ENCODE data around the gene CERS1. TPM values are rescaled to one million over a fixed set of nuclear protein-coding genes. Genes with fewer than 3 reads are reported as not detected.
A peak's percentile ranks its signal among the peaks of the same experiment; 100 is the strongest.

The CERS1 gene
- total and polyA plus RNA-seq, 8 donors: 0.37 to 4.8 (median 0.61) TPM; not detected in 3

- no peak for DNase-seq
- 62 to 76% (median 69%) methylated on average over 7 of the region's 7 CpGs for WGBS, 5 donors
- intact Hi-C loops (cut with DNase I; ENCODE audit: low total_unique reads): loop anchor here (10.0 kb wide), 1 partner anchor 389 kb away; no protein-coding TSS in a partner anchor
Measured at GRCh38 chr19:18843960-18844359, 52.0 kb downstream of the CERS1 start.

GRCh38 chr19:18842166-18842565, 53.8 kb downstream of the CERS1 start:
- H3K27ac ChIP-seq: no peak overlapping the region
- TF ChIP-seq POLR2AphosphoS5 (IDR thresholded peaks at IDR 0.05) (no peak), EP300 (IDR thresholded peaks at IDR 0.05) (no peak), CTCF (IDR thresholded peaks at IDR 0.05) (no peak), POLR2A (IDR thresholded peaks at IDR 0.05) (no peak)
- no peak overlapping the region for H3K4me3 ChIP-seq
- 46 to 55% (median 50%) methylated on average over 7 of the region's 7 CpGs for WGBS, 5 donors
- H3K4me1 ChIP-seq: peaks cover 62 to 100% (median 99%) of the 10 kb centered on the region in 4 donors
- intact Hi-C loops (cut with DNase I; ENCODE audit: low total_unique reads): loop anchor here (10.0 kb wide), 1 partner anchor 387 kb away; no protein-coding TSS in a partner anchor
- H3K9me3 ChIP-seq: no peaks in the 10 kb centered on the region
- H3K27me3 ChIP-seq: no peaks in the 10 kb centered on the region
- H3K36me3 ChIP-seq: peaks cover 6 to 27% (median 16%) of the 10 kb centered on the region in 4 donors
- peak in 1 of 2 donors; percentile 9 for DNase-seq

More at GRCh38 chr19:18843960-18844359, 52.0 kb downstream of the CERS1 start:
- Histone ChIP-seq H3K36me3 (peaks cover 8 to 26% (median 16%) of the 10 kb centered on the region in 4 donors), H3K27me3 (no peaks in the 10 kb centered on the region), H3K9me3 (no peaks in the 10 kb centered on the region), H3K4me3 (no peak overlapping the region), H3K27ac (no peak overlapping the region), H3K4me1 (peaks cover 65 to 100% (median 98%) of the 10 kb centered on the region in 4 donors)
- TF ChIP-seq EP300 (IDR thresholded peaks at IDR 0.05) (no peak), POLR2A (IDR thresholded peaks at IDR 0.05) (no peak), CTCF (IDR thresholded peaks at IDR 0.05) (no peak), POLR2AphosphoS5 (IDR thresholded peaks at IDR 0.05) (no peak)

- WGBS, 5 donors: 47 to 72% (median 55%) methylated on average over 14 to 15 of the region's 15 CpGs
- peaks cover 6 to 32% (median 15%) of the 10 kb centered on the region in 4 donors for H3K36me3 ChIP-seq
- intact Hi-C loops (cut with DNase I; ENCODE audit: low total_unique reads): loop anchor here (10.0 kb wide), 1 partner anchor 387 kb away; no protein-coding TSS in a partner anchor
- no peak overlapping the region for H3K4me3 ChIP-seq
- H3K4me1 ChIP-seq: peaks cover 56 to 100% (median 97%) of the 10 kb centered on the region in 4 donors
- no peaks in the 10 kb centered on the region for H3K9me3 ChIP-seq
- no peak overlapping the region for H3K27ac ChIP-seq
- peak in 1 of 2 donors; percentile 4 for DNase-seq
- no peaks in the 10 kb centered on the region for H3K27me3 ChIP-seq
- TF ChIP-seq POLR2A (IDR thresholded peaks at IDR 0.05) (no peak), EP300 (IDR thresholded peaks at IDR 0.05) (no peak), CTCF (IDR thresholded peaks at IDR 0.05) (no peak), POLR2AphosphoS5 (IDR thresholded peaks at IDR 0.05) (no peak)
Measured at GRCh38 chr19:18841400-18841799, 54.6 kb downstream of the CERS1 start.

GRCh38 chr19:18840288-18841267, 55.4 kb downstream of the CERS1 start:
- H3K9me3 ChIP-seq: no peaks in the 10 kb centered on the region
- H3K4me1 ChIP-seq: peaks cover 59 to 100% (median 97%) of the 10 kb centered on the region in 4 donors
- H3K27me3 ChIP-seq: no peaks in the 10 kb centered on the region
- H3K27ac ChIP-seq: peak overlapping the region in 2 of 5 donors; percentile 18 to 44
- intact Hi-C loops (cut with DNase I; ENCODE audit: low total_unique reads): loop anchor here (10.0 kb wide), 1 partner anchor 386 kb away; no protein-coding TSS in a partner anchor
- DNase-seq: no peak
- TF ChIP-seq CTCF (IDR thresholded peaks at IDR 0.05) (no peak), EP300 (IDR thresholded peaks at IDR 0.05) (no peak), POLR2A (IDR thresholded peaks at IDR 0.05) (no peak), POLR2AphosphoS5 (IDR thresholded peaks at IDR 0.05) (no peak)
- WGBS, 5 donors: 56 to 75% (median 61%) methylated on average over 22 to 26 of the region's 26 CpGs
- H3K4me3 ChIP-seq: peak overlapping the region in 1 of 4 donors; percentile 10
- H3K36me3 ChIP-seq: peaks cover 7 to 26% (median 12%) of the 10 kb centered on the region in 4 donors
